Endodermal cell (in vitro differentiated cells): ENCODE results near the gene SYT13. TPM values are rescaled to one million over a fixed set of nuclear protein-coding genes. Genes with fewer than 3 reads are reported as not detected.

Source experiments
- DNase-seq: peaks from one replicate; pipeline ENCODE4 v3.0.0-alpha.2; 2017
- H3K27ac ChIP-seq: 2 replicates; pipeline ENCODE4 v1.5.1; 2013; ENCODE audit warnings: mild to moderate bottlenecking, low read depth, low read length, moderate library complexity
- H3K27me3 ChIP-seq: 2 replicates; pipeline ENCODE4 v1.6.1; 2013; ENCODE audit warnings: mild to moderate bottlenecking, low read length, moderate library complexity; ENCODE audit not compliant: insufficient read depth, control insufficient read depth, poor library complexity, severe bottlenecking
- H3K36me3 ChIP-seq: 2 replicates; pipeline ENCODE4 v1.7.0; 2013; ENCODE audit warnings: mild to moderate bottlenecking, low read length, moderate library complexity; ENCODE audit not compliant: control insufficient read depth, insufficient read depth
- H3K4me1 ChIP-seq: one replicate; pipeline ENCODE4 v1.7.0; 2013; ENCODE audit warnings: low read length; ENCODE audit not compliant: control insufficient read depth, insufficient read depth
- H3K4me3 ChIP-seq: 2 replicates; pipeline ENCODE4 v1.5.1; 2013; ENCODE audit warnings: mild to moderate bottlenecking, low read length, moderate library complexity
- H3K9ac ChIP-seq: 2 replicates; pipeline ENCODE4 v1.6.1; 2013; ENCODE audit warnings: mild to moderate bottlenecking, low read length, moderate library complexity; ENCODE audit not compliant: poor library complexity, severe bottlenecking; ENCODE audit errors: extremely low read depth
- H3K9me3 ChIP-seq: 2 replicates; pipeline ENCODE4 v1.6.1; 2013; ENCODE audit warnings: mild to moderate bottlenecking, low read length, moderate library complexity; ENCODE audit not compliant: control insufficient read depth
- H3K27ac Mint-ChIP-seq: 2 replicates; pipeline ENCODE4 v1.8.0; 2020; ENCODE audit warnings: mixed read lengths
- H3K27me3 Mint-ChIP-seq: 2 replicates; pipeline ENCODE4 v1.8.0; 2021; ENCODE audit warnings: mild to moderate bottlenecking, mixed read lengths; ENCODE audit not compliant: insufficient read depth
- H3K36me3 Mint-ChIP-seq: 2 replicates; pipeline ENCODE4 v1.8.0; 2020; ENCODE audit warnings: low read depth, mixed read lengths
- H3K4me1 Mint-ChIP-seq: 2 replicates; pipeline ENCODE4 v1.8.0; 2020; ENCODE audit warnings: mixed read lengths
- H3K4me3 Mint-ChIP-seq: 2 replicates; pipeline ENCODE4 v1.8.0; 2020; ENCODE audit warnings: mild to moderate bottlenecking, moderate library complexity, mixed read lengths
- H3K9me3 Mint-ChIP-seq: 2 replicates; pipeline ENCODE4 v1.8.0; 2020; ENCODE audit warnings: mild to moderate bottlenecking, mixed read lengths
- WGBS, 2 experiments: methylation state at CpG; one replicate each; pipeline versions ENCODE4 v1.1.5 to v1.1.7; 2013; ENCODE audit warnings: missing lambda C conversion rate in 2 of 2, mixed read lengths in 1 of 2; ENCODE audit not compliant: insufficient coverage in 1 of 2, insufficient read length in 1 of 2; 5-methylcytosine and 5-hydroxymethylcytosine counted together
- total RNA-seq, 2 donors: library from RNA; stranded (reverse); fragmentation: NEBNext Ultra II Directional in 1 of 2; extraction: Animal tissue kit (Norgen Biotek cat#: 25700) in 1 of 2; gene quantifications; 2 replicates in 1 of 2; 3 replicates in 1 of 2; pipeline ENCODE4 v1.2.1, GENCODE V29; 2021
- TF ChIP-seq, protein P1 (sequence below): fragments of 200-600 bp; sonication (generic); conservative IDR thresholded peaks from 2 replicates; pipeline ENCODE4 v1.5.0; 2021; ENCODE audit warnings: antibody characterized with exemption, mild to moderate bottlenecking

SYT13 gene
- total RNA-seq, 2 donors from 2014 or later: 3.2 to 9.3 TPM

DNA sequence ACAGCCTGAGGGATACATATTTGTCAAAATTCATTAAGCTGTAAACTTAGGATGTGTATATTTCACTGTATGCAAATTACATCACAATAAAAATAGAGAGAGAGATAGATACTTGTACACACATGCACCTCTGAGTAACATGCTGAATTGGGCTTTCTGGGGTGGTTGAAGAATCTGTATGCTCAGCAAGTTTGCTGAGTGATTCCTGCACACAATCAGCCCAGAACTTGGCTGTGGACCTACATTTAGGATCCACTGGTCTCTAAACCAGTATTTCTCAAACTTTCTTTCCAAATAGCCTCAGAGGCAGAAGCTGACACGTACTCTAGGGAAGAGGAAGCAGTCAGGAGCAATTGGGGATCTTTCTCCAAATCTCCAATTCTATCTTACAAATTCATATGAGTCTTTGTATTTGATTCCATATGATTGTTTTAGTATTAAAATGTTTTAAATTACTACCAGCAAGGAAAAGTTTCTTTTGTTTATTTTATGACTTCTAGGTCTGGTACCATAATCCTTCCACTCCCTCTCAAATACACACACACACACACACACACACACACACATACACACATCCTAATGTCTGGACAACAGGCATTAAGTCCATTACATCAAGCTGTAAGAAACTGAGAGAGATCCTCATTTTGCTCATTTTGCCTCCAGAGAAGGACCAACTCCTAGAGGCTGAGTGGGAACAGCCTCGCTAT is 20.0 kb downstream of the SYT13 start:
- no peak overlapping the region for H3K4me3 Mint-ChIP-seq
- Histone ChIP-seq H3K4me1 (no peaks in the 10 kb centered on the region), H3K4me3 (no peak overlapping the region), H3K36me3 (no peaks in the 10 kb centered on the region), H3K27me3 (peaks cover 12% of the 10 kb centered on the region), H3K27ac (no peak overlapping the region), H3K9me3 (no peaks in the 10 kb centered on the region), H3K9ac (no peak overlapping the region)
- TF ChIP-seq, protein P1, sequence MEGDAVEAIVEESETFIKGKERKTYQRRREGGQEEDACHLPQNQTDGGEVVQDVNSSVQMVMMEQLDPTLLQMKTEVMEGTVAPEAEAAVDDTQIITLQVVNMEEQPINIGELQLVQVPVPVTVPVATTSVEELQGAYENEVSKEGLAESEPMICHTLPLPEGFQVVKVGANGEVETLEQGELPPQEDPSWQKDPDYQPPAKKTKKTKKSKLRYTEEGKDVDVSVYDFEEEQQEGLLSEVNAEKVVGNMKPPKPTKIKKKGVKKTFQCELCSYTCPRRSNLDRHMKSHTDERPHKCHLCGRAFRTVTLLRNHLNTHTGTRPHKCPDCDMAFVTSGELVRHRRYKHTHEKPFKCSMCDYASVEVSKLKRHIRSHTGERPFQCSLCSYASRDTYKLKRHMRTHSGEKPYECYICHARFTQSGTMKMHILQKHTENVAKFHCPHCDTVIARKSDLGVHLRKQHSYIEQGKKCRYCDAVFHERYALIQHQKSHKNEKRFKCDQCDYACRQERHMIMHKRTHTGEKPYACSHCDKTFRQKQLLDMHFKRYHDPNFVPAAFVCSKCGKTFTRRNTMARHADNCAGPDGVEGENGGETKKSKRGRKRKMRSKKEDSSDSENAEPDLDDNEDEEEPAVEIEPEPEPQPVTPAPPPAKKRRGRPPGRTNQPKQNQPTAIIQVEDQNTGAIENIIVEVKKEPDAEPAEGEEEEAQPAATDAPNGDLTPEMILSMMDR: no peak
- H3K27me3 Mint-ChIP-seq: peaks cover 25% of the 10 kb centered on the region
- WGBS, 2 experiments: 82 to 100% methylated on average over 1 to 2 of the region's 2 CpGs
- no peaks in the 10 kb centered on the region for H3K36me3 Mint-ChIP-seq
- DNase-seq: no peak
- peaks cover 3% of the 10 kb centered on the region for H3K4me1 Mint-ChIP-seq
- H3K27ac Mint-ChIP-seq: no peak overlapping the region
- no peaks in the 10 kb centered on the region for H3K9me3 Mint-ChIP-seq

DNA sequence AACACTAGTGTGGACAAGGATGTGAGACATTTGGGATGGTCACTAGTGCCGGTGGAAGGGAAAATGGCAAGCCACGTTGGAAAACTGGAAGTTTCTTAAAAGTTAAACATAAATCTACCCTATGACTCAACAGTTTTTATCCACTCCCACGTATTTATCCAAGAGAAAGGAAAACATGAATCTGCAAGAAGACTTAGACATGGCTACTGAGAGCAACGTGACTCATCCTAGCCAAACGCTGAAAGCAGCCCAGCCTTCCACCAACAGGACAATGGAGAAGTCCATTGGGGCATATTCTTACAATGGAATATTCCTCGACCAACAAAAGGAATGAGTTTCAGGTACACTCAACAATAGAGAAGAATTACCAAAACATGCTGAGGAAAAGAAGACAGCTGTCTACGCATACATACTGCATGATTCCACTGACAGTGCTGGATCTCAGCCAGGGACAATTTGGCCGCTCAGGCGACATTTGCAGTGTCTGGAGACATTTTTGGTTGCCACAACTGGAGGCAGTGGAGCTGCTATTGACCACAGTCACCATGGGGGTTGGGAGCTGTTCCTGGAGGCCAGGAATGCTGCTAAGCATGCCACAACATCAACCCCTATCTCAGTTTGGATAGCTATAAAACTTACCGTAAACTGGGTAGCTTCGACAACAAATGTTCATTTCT is 21.2 kb downstream of the SYT13 start:
- H3K27ac ChIP-seq: no peak overlapping the region
- no peak overlapping the region for H3K9ac ChIP-seq
- no peak overlapping the region for H3K4me3 ChIP-seq
- H3K4me1 ChIP-seq: no peaks in the 10 kb centered on the region
- 89 to 91% methylated on average over 9 to 11 of the region's 11 CpGs for WGBS, 2 experiments
- H3K9me3 ChIP-seq: no peaks in the 10 kb centered on the region
- DNase-seq: no peak
- H3K4me3 Mint-ChIP-seq: no peak overlapping the region
- no peak overlapping the region for H3K27ac Mint-ChIP-seq
- no peaks in the 10 kb centered on the region for H3K36me3 ChIP-seq
- H3K36me3 Mint-ChIP-seq: no peaks in the 10 kb centered on the region
- peaks cover 20% of the 10 kb centered on the region for H3K27me3 Mint-ChIP-seq
- TF ChIP-seq, protein P1: no peak
- H3K4me1 Mint-ChIP-seq: peaks cover 3% of the 10 kb centered on the region
- peaks cover 5% of the 10 kb centered on the region for H3K27me3 ChIP-seq
- no peaks in the 10 kb centered on the region for H3K9me3 Mint-ChIP-seq

DNA sequence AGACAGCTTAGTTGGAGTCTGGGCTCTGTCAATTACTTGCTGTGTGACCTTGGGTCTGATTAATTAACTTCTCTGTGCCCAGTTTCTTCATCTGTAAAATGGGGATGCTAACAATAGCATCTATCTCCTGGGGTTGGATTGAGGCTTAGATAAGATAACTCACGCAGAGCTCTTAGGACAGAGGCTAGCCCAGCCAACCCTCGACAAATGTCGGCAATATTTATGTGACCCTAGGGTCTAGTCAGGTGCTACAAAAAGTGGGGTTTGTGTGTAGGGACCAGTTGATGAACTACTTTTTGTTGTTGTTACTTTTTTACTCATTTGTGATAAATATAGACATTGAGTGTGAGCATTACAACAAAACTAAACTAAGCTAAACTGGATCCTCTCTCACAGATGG is 22.4 kb downstream of the SYT13 start:
- no peaks in the 10 kb centered on the region for H3K36me3 Mint-ChIP-seq
- Histone ChIP-seq H3K36me3 (no peaks in the 10 kb centered on the region), H3K9ac (no peak overlapping the region), H3K4me1 (no peaks in the 10 kb centered on the region), H3K27ac (no peak overlapping the region), H3K9me3 (no peaks in the 10 kb centered on the region), H3K27me3 (peaks cover 4% of the 10 kb centered on the region), H3K4me3 (no peak overlapping the region)
- DNase-seq: no peak
- H3K4me3 Mint-ChIP-seq: no peak overlapping the region
- TF ChIP-seq, protein P1: no peak
- H3K9me3 Mint-ChIP-seq: no peaks in the 10 kb centered on the region
- 84 to 95% methylated on average over 3 of the region's 3 CpGs for WGBS, 2 experiments
- H3K27me3 Mint-ChIP-seq: peaks cover 11% of the 10 kb centered on the region
- H3K4me1 Mint-ChIP-seq: peaks cover 3% of the 10 kb centered on the region
- H3K27ac Mint-ChIP-seq: no peak overlapping the region
